ENCODE results near the gene NLRP11.

NLRP11 gene

GRCh38 chr19:55811340-55811739 lies 20.5 kb downstream of the NLRP11 start:
- H3K36me3 ChIP-seq = no peaks in the 10 kb centered on the region
- H3K27me3 ChIP-seq = no peaks in the 10 kb centered on the region
- no peaks in the 10 kb centered on the region for H3K9me3 ChIP-seq
- no peak overlapping the region for H3K27ac ChIP-seq
- TF ChIP-seq CTCF (IDR thresholded peaks at IDR 0.05) = no peak
- H3K4me1 ChIP-seq (ENCODE audit: control insufficient read depth in 1 of 2, insufficient read depth in 1 of 2, low read depth in 1 of 2, low read length in 1 of 2) = no peaks in the 10 kb centered on the region
- H3K4me3 ChIP-seq (ENCODE audit: low read depth in 1 of 2, low read length in 1 of 2) = no peak overlapping the region

- H3K36me3 ChIP-seq = no peaks in the 10 kb centered on the region
- no peaks in the 10 kb centered on the region for H3K4me1 ChIP-seq (ENCODE audit: control insufficient read depth in 1 of 2, insufficient read depth in 1 of 2, low read depth in 1 of 2, low read length in 1 of 2)
- H3K4me3 ChIP-seq (ENCODE audit: low read depth in 1 of 2, low read length in 1 of 2) = no peak overlapping the region
- no peak overlapping the region for H3K27ac ChIP-seq
- no peak for TF ChIP-seq CTCF (IDR thresholded peaks at IDR 0.05)
- no peaks in the 10 kb centered on the region for H3K27me3 ChIP-seq
- H3K9me3 ChIP-seq = no peaks in the 10 kb centered on the region
These were observed 22.3 kb downstream of the NLRP11 start for GRCh38 chr19:55809381-55810058.

- TF ChIP-seq CTCF (IDR thresholded peaks at IDR 0.05) = no peak
- no peaks in the 10 kb centered on the region for H3K9me3 ChIP-seq
- no peaks in the 10 kb centered on the region for H3K27me3 ChIP-seq
- no peak overlapping the region for H3K4me3 ChIP-seq (ENCODE audit: low read depth in 1 of 2, low read length in 1 of 2)
- no peak overlapping the region for H3K27ac ChIP-seq
- no peaks in the 10 kb centered on the region for H3K36me3 ChIP-seq
- no peaks in the 10 kb centered on the region for H3K4me1 ChIP-seq (ENCODE audit: control insufficient read depth in 1 of 2, insufficient read depth in 1 of 2, low read depth in 1 of 2, low read length in 1 of 2)
These were observed 29.5 kb downstream of the NLRP11 start for GRCh38 chr19:55802281-55802680.

GRCh38 chr19:55801416-55801815 lies 30.4 kb downstream of the NLRP11 start:
- Histone ChIP-seq H3K4me1 (ENCODE audit: control insufficient read depth in 1 of 2, insufficient read depth in 1 of 2, low read depth in 1 of 2, low read length in 1 of 2) (no peaks in the 10 kb centered on the region), H3K9me3 (no peaks in the 10 kb centered on the region), H3K27me3 (no peaks in the 10 kb centered on the region), H3K27ac (no peak overlapping the region), H3K4me3 (ENCODE audit: low read depth in 1 of 2, low read length in 1 of 2) (no peak overlapping the region), H3K36me3 (no peaks in the 10 kb centered on the region)
- TF ChIP-seq CTCF (IDR thresholded peaks at IDR 0.05) = no peak

- Histone ChIP-seq H3K27ac (no peak overlapping the region), H3K4me1 (ENCODE audit: control insufficient read depth in 1 of 2, insufficient read depth in 1 of 2, low read depth in 1 of 2, low read length in 1 of 2) (no peaks in the 10 kb centered on the region), H3K36me3 (no peaks in the 10 kb centered on the region), H3K4me3 (ENCODE audit: low read depth in 1 of 2, low read length in 1 of 2) (no peak overlapping the region), H3K9me3 (no peaks in the 10 kb centered on the region), H3K27me3 (no peaks in the 10 kb centered on the region)
- no peak for TF ChIP-seq CTCF (IDR thresholded peaks at IDR 0.05)
These were observed 36.8 kb downstream of the NLRP11 start for GRCh38 chr19:55795021-55795420.

Data from neutrophil (primary cell).